RPMI7951 (cell line): ENCODE data around the gene APOBEC3G. TPM values are rescaled to one million over a fixed set of nuclear protein-coding genes. Genes with fewer than 3 reads are reported as not detected.
A peak's percentile ranks its signal among the peaks of the same experiment; 100 is the strongest.
"Not testable (repeated sequence)": the region's sequence is repeated elsewhere in the genome, so short reads cannot be mapped to it uniquely, and the experiment has no call there.

Experiments used
- DNase-seq: peaks from one replicate; pipeline ENCODE4 v3.0.0-alpha.2; 2012; ENCODE audit warnings: low read depth
- total RNA-seq: library from RNA; depleted of rRNA; stranded (reverse); fragments of >200 nt; shearing (Covaris generic); gene quantifications from 2 replicates; pipeline ENCODE4 v1.2.3, GENCODE V29; 2014

APOBEC3G gene
- total RNA-seq, 1 experiment from 2014 or later: 54.8 TPM

DNA sequence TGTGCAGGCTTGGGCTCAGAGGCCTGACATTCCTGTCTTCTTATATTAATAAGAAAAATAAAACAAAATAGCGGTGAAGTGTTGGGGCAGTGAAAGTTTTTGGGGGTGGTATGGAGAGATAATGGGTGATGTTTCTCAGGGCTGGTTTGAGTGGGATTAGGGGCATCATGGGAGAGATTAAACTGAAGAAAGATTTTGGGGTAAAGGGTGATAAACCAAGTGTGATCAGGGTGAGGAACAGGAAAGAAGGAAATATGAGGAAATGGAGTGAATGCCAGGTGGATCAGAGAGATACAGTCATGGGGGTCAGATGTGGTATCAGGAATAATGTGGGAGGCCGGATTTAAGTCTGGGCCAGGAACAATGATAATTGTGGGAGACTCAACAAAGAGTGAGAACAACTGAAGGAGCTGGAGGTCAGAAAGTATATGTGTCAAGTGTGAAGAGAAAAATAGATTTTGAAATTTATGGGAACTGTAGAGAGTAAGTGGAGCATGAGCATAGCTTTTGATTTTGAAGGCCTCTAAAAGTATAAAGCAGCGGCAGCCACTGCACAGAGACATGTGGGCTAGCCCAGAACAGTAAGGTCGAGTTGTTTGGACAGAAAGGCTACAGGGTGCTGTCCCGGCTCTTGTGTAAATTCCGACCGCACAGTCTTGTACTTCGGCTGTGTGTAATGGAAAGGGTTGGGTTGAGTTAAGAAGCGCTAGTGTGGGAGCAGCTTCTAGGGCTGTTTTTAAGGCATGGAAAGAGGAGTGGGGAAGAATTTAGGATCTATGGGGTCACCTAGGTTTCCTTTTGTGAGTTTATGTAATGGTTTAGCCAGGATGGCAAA is 10.4 kb upstream of the APOBEC3G start:
- DNase-seq: peak; percentile 41

DNA sequence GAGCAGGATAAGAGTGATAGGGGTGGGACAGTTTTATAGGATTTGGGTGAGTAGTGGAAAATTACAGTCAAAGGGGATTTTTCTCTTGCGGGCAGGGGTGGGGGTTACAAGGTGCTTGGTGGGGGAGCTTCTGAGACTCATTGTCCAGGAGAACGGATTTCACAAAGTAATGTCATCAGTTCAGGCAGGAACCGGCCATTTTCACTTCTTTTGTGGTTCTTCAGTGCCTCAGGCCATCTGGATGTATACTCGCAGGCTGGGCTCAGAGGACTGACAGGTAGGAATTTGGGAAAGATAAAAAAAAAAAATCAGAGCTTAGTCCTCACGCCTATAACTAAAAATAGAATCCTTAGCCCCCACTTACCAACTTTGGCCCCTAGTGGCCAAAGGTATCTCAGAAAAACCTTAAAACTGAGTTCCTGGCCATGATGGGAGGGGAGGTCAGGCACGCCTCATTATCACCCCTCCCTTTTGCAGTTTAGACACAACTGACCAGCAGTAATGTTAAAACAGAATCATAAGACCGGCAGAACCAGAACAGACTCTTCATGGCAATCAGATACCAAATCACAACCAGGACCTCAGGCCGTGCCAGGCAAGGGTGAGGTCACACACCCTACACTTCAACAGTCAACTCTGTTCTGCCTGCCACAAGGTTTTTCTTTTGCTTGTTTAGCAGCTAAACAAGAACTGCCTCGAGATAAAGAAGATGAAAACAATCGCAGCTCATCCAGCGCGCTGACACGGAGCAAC is 8.9 kb upstream of the APOBEC3G start:
- DNase-seq: peak; percentile 71

DNA sequence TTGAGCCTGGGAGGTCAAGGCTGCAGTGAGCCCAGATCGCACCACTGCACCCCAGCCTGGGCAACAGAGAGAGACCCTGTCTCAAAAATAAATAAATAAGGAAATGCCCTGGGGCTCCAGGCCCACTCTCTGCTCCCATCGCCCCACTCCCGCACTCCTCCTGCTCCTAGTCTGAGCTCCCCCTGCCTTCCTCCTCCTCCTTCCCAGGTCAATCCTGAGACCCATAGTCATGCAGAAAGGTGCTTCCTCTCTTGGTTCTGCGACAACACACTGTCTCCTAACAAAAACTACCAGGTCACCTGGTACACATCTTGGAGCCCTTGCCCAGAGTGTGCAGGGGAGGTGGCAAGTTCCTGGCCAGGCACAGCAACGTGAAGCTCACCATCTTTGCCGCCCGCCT is 6.9 kb upstream of the APOBEC3G start:
- DNase-seq: no peak

DNA sequence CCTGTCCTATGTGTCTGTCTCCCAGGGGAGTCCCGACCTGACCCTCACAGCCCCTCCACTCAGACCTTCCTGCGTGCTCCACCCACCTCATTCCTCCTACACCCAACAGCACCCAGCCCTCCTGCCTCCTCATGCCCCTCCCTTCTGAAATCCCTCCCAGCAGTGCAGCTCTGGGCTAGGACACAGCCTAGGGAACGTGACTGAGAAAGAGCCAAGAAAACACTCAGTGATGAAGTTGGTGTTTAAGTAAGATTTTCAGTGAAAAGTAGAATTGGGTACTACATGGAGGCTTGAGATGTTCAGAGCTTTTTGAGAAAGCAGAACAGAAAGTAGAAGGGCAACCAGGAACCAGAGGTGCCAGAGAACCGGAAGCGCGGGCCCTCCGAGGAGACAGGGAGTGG is 4.5 kb upstream of the APOBEC3G start:
- not testable (repeated sequence) for DNase-seq

DNA sequence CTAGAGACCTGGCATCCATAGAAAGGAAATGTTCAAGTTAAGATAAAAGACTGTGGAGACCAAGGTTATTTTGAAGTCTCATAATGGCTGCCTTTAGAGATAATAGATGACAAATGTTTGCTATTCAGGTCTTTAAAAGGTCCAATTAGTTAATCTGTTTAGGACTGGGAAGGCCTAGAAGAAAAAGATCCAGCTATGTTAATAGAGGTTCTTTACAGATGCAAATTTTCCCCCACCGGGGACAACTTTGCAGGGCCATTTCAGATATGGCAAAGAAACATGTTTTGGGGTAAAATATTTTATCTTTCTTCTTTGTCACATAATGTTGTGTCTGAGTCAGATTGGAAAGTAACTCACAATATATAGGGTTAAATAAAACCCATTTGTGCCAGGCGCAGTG is 3.1 kb upstream of the APOBEC3G start:
- DNase-seq: no peak

DNA sequence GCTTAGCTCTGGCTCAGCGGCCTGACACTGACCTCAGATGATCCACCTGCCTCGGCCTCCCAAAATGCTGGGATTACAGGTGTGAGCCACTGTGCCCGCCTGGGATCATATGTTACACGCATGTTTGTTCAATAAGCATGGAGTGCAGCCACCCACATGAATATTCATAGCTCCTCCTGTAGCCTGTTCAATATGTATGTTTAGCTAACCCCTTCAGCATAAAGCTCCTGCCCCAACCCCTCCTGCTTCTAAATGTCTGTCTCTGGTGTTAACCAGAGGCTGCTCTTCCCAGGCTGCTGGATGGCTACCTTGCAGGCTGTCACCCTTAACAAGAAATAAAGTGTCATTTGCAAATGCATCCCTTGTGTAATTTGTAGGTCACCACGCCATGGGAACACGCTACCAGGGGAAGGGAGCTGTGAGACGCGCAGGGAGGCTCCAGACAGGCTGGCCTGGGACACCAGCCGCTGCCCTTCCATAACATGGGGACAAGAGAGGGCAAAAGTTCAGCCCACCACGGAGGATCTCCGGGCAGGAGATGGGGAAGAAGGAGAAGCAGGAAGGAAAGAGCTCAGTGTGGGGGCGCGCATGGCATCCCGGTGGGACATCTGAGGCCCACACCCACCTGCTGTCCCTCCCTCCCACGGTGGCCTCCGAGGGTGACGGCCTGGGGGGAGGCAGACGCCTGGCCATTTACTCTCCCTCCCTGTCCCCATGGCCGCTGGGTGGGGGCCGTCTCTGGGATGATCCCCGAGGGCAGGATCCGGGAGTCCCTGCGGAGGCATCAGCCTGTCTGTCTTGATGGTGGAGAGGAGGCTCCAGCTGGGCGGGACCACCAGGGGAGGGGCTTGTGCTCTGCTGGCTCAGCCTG is 685 bp upstream of the APOBEC3G start:
- DNase-seq: not testable (repeated sequence)

DNA sequence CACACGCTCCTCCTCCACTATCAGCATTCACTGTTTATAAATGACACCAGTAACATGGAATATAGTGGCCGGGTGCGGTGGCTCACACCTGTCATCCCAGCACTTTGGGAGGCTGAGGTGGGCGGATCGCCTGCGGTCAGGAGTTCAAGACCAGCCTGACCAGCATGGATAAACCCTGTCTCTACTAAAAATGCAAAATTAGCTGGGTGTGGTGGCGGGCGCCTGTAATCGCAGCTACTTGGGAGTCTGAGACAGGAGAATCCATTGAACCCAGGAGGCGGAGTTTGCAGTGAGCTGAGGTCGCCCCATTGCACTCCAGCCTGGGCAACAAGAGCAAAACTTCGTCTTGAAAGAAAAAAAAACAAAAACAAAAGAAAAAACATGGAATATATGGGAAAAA is 837 bp downstream of the APOBEC3G start:
- not testable (repeated sequence) for DNase-seq

DNA sequence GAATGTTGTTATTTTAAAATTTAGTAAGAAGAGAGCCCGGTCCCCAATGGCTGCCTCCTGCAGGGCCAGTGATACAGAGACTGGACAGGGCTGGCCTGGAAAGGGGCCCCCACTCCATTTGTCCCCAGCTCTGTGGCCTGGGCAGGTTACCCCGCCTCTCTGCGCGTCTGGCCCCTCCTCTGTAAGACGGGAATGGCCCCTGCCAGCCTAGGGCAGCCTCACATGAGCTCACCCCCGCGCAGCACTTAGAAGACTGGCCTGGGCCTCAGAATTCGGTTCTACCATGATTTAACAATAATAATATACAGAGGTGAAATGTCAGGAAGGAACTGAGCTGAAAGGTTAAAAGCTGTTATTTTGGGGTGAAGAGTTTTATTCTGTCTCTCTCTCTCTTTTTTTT is 1.3 kb downstream of the APOBEC3G start:
- DNase-seq: no peak

DNA sequence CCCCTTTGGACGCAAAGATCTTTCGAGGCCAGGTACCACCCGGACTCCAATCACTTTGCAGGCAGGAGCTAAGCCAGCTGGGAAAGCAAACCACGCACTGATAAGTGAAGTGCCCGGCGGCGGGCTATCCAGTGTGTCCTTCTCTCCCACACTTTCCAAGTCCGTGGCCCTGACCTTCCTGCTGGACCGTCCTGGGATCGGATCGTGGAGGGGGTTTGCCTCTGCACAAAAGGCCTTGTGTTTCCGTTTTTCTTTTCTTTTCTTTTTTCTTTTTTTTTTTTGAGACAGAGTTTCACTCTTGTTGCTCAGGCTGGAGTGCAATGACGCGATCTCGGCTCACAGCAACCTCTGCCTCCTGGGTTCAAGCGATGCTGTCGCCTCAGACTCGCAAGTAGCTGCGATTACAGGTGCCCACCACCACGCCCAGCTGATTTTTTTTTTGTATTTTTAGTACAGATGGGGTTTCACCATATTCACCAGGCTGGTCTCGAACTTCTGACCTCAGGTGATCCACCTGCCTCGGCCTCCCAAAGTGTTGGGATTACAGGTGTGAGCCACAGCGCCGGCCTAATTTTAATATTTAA is 2.1 kb downstream of the APOBEC3G start:
- not testable (repeated sequence) for DNase-seq

DNA sequence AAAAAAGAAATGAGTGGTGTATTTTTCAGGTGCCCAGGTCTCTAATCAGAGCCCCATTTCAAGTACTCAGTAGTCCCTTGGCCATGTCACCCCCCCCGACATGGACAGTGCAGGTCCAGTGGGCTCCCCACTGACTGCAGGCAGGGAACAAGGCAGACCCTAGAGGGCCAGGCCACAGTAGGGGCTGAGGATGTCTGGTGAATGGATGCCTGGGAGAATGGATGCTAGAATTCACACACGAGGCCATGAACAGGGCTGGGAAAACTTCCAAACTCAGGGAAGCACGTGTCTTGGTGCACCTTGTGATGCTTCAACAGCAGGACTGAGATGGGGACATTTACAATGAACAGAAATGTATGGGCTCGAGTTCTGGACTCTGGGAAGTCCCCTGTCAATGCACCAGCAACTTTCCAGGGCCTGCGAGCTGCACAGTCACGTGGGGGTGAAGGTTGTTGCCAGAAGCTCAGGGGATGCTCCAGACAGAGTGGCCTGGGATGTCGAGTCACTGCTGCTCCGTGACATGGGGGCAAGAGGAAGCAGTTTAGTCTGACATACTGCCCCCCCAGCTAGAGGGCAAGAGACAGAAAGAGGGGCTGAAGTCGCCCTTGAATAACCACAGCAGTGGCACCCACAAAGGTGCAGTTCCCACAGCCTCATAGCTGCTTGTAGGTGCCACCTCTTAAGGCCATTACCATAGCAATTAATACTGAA is 3.1 kb downstream of the APOBEC3G start:
- DNase-seq: no peak

DNA sequence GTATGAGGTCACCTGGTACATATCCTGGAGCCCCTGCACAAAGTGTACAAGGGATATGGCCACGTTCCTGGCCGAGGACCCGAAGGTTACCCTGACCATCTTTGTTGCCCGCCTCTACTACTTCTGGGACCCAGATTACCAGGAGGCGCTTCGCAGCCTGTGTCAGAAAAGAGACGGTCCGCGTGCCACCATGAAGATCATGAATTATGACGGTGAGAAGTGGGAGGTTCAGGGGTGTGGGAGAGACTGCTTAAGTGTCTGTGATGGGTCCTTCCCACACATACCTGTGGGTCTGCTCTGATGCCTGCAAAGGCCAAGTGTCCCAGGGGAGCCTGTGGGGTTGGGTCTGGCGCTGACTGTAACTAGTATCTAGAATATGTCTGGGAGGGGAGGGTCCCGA is 3.9 kb downstream of the APOBEC3G start:
- DNase-seq: no peak

DNA sequence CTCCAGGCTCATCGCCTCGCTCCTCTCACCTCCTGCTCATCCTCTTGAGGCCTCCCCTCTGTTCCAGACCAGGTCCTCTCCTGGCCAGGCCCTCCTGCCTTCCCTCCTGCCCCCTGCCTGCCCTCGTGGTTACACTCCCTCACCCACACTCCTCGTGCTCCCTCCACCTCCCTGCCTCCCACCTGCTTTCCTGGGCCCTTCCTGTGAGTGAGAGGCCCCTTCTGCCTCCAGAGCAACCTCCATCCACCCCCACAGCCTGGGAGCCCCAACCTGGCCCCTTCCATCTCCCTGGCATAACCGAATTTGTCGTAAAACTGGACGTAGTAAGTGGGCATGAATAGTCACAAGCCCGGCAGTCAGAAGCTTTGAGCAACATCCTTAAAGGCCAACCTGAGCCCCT is 4.5 kb downstream of the APOBEC3G start:
- no peak for DNase-seq

DNA sequence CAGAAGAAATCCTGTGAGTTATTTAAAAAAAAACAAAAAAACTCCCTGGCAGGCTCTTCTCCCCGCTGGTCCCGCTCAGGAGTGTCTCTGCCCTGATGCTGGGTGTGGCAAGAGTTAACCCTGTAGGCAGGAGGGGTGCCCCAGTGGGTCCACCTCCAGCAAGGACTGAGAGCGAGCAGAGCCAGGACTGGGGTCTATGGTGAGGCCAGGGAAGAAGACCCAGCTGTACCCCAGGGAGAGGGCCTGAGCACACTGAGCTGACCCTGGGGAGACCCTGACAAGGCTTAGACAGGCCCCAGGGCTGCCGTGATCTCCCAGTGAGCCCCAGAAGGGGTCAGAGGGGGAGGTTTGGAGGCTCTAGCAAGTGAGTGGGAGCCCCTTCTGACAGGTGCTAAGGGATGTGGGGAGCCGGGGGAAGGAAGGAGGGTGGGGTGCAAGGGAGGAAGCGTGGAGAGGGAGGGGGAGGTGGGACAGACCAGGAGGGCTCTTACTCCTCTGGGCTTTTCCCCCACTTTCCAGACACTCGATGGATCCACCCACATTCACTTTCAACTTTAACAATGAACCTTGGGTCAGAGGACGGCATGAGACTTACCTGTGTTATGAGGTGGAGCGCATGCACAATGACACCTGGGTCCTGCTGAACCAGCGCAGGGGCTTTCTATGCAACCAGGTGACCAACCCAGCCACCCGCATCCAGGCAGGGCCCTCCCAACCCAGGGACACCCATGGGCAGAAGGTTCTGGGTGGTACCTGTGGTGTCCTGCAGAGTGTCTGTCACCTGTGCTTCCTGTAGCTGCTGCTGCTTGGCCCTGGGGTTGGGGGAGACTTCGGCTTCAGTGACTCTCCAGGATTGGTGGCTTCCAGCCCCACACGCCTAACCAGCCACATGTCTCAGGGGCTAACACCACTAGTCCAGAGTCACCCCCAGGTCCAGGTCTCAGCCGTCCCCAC is 6.4 kb downstream of the APOBEC3G start:
- no peak for DNase-seq

DNA sequence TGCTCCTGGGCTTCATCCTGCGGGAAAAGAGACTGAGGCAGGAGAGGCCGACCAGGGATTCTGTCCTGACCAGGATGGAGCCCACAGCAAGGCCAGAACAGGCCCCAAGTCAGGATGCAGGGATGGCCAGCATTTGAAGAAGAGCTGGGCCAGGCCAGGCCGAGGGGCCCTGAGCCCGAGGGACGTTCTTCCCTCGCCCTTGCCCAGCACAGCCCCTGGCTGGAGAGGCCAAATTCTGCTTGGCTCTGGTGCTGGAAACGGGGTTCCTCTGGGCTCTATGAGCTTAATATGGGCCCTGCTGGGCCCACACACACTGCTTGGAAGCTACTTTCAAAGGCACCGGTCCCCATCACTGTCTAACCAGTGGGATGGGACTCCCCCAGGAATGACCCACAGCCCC is 7.6 kb downstream of the APOBEC3G start:
- DNase-seq: no peak

DNA sequence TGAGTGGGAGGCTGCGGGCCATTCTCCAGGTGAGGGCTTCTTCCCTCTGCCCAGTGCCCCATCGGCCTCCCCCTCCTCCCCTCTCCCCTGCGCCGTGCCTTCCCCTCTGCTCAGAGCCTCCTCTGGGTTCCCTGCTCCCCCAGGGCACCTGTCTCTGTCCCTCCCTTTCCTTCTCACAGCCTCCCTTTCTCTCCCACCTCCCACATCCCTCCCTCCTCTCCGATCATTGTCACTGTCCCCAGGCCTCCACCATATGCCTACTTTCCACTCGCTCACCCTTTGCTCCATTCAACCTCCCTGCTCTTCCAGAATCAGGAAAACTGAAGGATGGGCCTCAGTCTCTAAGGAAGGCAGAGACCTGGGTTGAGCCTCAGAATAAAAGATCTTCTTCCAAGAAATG is 10.0 kb downstream of the APOBEC3G start:
- no peak for DNase-seq

DNA sequence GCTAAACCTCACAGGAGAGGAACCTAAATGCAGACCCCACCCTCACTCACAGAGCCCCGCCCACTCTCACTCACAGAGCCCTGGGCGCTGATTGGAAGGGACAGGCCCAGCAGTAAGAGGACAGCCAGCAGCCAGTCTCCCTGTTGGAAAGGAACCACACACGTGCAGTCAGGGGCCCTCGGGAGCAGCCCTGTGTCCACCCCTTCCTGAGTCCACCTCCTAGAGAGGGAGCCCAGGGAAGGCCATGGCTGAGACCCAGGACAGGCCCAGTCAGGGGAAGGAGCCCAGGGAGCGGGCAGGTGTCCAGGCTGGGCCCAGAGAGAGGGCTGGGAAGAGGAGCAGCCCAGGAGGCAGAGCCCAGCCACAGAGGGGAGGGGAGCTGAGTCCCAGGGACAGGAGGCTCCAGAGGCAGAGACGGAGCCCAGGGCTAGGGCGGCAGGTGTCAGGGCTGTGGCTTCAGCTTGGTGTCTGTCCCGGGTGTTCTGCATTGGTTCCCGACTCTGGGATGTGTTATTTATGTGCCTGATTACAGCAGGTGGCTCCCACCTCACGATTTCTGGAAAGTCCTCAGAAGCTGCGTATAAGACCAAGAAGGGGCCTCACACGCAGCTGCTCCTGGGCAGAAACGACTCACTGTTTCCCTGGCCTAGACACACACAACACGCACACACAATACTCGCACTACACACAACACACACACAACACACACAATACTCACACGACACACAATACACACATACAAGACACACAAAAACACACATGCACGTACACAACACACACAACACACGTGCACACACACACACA is 11.0 kb downstream of the APOBEC3G start:
- no peak for DNase-seq

DNA sequence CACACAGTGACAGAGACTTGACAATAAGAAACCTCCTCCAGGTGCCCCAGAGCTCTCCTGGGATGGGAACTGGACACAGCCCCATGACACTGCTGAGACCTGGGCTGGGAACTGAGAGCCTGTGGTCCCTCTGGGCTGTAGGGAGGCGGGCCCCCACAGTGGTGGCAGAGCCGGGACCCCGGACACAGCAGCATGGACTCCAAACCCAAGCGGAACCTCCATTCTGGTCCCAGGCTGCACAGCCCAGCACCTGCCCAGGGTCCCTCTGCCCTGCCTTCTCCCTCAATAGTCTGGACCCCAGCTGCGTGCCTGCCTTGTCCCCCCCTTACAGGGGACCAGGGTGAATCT is 11.6 kb downstream of the APOBEC3G start:
- DNase-seq: no peak

DNA sequence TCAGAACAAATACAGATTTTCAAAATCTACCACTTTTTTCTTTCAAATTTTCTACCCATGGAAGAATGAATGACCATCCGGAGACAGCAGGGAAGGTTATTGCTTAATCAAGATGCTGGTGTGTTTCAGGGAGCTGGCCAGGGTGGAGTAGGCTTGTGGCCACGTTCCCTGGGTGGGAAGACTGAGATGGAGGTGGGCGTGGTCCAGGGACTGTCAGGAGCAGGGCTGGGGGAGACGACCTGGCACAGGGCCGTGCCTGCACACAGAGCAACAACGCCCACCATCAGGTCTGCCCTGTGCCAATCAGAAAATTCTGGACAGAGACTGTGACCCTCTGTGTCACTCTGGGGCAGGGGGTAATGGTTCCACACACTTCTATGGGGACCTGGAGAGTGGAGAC is 12.9 kb downstream of the APOBEC3G start:
- peak; percentile 42 for DNase-seq

DNA sequence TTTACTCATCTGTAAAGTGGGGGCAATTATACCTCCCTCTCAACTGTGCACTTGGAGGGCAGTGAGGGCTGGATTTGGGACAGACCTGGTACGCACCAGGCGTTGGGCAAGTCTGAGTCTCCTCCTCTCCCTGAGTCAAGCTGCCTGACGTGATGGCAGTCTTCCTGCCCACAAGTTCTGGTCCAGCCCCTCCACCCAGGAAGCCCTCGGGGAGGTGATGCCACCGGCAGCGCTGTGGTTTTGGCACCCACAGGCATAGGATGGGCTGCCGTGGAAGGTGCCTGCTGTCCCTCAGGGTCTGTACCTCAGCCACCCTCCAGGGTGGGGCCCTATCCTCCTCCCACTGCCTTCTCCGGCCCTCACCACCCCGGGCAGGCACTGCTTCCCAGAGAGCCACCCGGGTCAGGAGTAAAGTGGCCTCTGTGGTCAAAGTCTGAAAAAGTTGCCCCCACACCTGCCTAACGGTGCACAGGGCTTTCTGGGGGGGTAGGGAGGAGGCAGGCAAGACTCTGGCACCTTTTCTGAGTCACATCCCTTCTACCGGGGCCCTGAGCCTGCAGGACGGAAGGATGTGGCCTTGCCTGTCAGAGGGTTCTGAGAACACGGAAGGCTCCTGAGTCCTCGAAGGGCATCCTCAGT is 13.5 kb downstream of the APOBEC3G start:
- peak; percentile 84 for DNase-seq
